ENCODE results near the gene OR51B2. TPM values are rescaled to one million over a fixed set of nuclear protein-coding genes. Genes with fewer than 3 reads are reported as not detected.
"Not testable (repeated sequence)": the region's sequence is repeated elsewhere in the genome, so short reads cannot be mapped to it uniquely, and the experiment has no call there.

OR51B2 gene
- total RNA-seq, result not detected in 2 replicates

- DNase-seq (ENCODE audit: low read depth in 2 of 2), result no peak
Measured at GRCh38 chr11:5324197-5324596, at the start of gene OR51B2. TSS of gene OR51B2 (minus strand) at chr11:5324297. CDS start at chr11:5324297, 0 bp downstream.

- DNase-seq (ENCODE audit: low read depth in 2 of 2), result peak; percentile 27 to 47
Measured at GRCh38 chr11:5369789-5370188, 45.7 kb upstream of the OR51B2 start.

DNA sequence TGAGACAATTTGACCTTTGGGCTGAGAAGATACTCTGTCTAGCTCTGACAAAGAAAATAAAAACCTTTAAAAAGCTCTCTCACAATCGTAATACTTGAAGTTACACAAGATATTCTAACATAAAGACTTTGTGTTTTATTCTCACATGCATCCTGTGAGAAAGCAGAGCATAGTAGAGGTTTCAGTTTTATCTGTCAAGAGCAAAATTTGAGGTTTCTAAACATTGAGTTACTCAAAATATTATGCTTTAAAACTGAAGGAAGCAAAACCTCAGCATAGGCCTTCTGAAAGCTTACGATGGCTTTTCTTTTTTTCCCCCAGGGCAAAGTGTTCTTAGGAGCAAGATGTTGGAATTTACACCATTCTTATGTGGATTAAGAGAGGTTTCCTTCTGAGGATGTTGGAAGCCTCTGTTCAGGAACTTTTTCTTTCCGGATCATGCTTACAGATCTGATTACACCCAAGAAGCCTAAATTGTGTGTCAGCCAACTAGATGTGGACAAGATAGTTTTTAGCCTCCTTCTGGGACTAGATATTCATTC lies 44.5 kb upstream of the OR51B2 start:
- DNase-seq (ENCODE audit: low read depth in 2 of 2), result no peak

DNA sequence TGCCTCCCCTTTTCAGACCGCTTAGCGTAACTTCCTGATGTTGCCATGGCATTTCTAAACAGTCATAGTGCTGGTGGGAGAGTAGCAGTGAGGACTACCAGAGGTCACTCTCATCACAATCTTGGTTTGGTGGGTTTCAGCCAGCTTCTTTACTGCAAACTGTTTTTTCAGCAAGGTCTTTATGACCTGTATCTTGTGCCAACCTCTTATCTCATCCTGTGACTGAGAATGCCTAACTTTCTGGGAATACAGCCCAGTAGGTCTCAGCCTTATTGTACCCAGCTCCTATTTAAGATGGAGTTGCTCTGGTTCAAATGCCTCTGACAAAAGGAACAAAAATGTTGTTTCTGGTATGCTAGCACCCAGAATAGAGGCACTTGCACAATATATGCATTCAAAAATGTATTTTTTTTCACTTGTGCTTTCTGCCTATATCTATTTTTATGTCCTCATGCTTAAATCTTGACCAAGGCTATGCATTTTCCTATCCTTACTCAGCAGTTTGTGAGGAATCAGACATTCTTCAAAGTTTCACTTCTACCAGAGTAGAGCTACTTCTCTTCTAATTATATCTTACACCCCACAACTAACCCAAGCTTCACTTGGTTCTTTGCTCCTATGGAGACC lies 43.5 kb upstream of the OR51B2 start:
- peak; percentile 52 to 65 for DNase-seq (ENCODE audit: low read depth in 2 of 2)

DNA sequence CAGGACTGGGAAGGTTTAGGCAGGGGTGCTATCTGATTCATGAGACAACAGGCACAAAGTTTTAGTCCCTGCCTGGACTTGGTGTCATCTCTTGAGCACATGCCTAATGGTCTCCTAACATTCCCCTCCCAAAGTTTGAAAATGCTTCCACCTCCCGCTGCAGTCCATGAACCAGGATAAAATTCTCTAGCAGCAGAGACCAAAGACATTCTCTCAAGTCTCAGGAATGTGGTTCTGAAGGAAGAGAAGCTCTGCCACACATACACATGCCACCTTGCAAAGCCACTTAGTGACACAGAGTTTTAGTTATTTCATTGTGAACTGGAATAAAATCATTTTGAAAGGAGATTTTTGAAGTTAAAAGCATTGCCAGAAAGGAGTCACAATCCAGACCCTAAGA lies 42.8 kb upstream of the OR51B2 start:
- peak in 1 of 2 donors; percentile 10 for DNase-seq (ENCODE audit: low read depth in 2 of 2)

GRCh38 chr11:5366365-5366764 lies 42.3 kb upstream of the OR51B2 start:
- DNase-seq (ENCODE audit: low read depth in 2 of 2), result not testable (repeated sequence)

DNA sequence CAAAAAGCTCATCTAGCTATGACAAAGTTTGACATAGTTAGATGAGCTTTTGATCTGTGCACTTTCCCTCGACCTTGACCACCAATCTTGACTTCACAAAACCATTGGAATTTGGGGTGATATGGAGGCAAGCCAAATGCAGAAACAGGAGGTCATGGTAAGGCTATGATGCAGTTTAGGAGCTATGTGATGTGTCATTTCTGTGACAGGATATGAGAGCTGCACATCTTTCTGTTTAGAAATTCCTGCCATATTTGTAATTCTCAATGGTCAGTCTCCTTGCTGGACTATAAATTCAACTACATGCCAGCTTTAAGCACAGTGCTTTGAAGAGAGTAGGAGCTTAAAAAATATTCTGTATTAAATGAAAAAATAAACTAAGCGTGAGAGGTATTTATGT lies 40.1 kb upstream of the OR51B2 start:
- DNase-seq (ENCODE audit: low read depth in 2 of 2), result peak; percentile 16 to 72

DNA sequence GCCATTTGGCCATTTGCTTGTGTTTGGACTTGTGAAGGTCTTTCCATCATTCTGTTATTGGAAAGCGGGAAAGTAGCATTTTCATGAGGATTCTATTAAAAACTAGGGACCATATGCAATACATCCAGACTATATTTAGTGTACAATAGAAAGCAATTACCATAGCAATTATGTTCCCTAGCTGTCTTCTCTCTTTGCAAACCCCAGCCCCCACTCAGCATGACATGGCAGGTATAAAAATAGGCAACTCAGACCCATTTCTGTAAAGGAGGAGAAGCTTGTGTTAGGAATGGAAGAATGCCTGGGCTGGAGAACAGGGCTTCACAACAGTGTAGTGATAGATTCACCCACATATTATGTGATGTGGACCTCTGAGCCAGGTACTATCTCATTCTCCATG lies 39.6 kb upstream of the OR51B2 start:
- DNase-seq (ENCODE audit: low read depth in 2 of 2), result no peak

DNA sequence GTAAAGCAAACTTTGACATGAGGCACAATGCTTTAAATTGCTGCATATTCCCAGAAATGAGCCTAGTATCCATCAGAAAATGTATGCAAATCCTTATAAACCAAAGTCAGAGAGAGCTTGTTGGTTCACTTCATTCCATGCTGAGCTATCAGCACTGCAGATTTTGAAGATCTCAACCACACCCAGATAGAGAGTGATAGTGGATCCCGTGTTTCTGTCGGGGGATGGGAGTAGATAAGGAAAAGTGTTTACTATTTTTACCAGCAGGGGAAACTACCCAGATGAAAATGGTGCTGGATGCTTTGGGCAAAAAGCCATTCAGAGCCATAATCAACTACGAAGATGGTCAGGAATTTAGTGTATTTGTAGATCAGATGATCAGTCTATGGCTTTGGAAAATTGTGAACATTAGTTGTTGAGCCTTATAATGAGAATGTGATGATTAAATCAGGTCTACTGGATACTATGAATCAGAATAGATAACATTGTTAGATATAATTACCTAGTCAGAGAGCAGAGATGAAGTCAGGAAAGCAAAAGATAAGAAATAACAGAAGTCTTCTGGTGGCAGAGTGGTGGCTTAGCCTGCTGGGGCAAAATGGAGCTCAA lies 38.0 kb upstream of the OR51B2 start:
- DNase-seq (ENCODE audit: low read depth in 2 of 2), result no peak

DNA sequence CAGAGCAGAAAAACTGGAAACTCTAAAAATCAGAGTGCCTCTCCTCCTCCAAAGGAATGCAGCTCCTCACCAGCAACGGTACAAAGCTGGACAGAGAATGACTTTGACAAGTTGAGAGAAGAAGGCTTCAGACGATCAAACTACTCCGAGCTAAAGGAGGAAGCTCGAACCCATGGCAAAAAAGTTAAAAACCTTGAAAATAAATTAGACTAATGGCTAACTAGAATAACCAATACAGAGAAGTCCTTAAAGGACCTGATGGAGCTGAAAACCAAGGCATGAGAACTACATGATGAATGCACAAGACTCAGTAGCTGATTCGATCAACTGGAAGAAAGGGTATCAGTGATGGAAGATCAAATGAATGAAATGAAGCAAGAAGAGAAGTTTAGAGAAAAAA lies 31.9 kb upstream of the OR51B2 start:
- DNase-seq (ENCODE audit: low read depth in 2 of 2), result not testable (repeated sequence)

DNA sequence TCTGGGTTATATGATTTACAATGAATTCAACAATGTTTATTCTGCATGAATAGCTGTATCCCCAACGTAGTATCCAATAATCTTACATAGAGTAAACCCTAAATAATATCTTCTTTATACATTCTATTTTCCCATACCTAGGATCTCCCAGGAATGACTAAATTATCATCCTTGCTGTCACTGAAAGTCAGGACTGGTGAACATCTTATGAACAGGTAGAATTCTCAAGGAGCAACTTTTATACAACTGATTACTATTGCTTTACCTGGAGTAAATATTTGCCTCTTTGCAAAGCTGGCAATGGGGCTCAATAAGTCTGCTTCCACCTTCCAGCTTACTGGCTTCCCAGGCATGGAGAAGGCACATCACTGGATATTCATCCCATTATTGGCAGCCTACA lies 27.1 kb upstream of the OR51B2 start, which contains the start of gene OR51B6:
TSS of gene OR51B6 (plus strand) at position 301 of the 400 bp plus-strand sequence. CDS start at position 301, 0 bp downstream.
- DNase-seq (ENCODE audit: low read depth in 2 of 2), result no peak

DNA sequence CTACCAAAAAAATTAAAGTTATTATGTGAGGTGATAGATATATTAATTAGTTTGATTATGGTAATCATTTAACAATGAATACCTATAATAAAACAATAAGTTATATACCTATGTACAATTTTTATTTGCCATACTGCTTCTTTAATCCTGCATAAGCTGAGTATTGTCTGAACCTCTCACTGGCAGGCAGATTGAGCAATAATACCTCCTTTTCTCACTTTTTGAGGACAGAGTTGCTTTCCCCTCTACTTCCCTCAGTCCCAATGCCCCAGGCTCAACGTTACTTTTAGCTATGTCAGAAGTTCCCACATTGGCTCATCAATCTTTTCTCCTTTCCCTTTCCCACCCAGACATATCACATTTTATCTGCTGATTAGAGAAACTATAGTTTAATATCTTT lies 25.5 kb upstream of the OR51B2 start:
- no peak for DNase-seq (ENCODE audit: low read depth in 2 of 2)

DNA sequence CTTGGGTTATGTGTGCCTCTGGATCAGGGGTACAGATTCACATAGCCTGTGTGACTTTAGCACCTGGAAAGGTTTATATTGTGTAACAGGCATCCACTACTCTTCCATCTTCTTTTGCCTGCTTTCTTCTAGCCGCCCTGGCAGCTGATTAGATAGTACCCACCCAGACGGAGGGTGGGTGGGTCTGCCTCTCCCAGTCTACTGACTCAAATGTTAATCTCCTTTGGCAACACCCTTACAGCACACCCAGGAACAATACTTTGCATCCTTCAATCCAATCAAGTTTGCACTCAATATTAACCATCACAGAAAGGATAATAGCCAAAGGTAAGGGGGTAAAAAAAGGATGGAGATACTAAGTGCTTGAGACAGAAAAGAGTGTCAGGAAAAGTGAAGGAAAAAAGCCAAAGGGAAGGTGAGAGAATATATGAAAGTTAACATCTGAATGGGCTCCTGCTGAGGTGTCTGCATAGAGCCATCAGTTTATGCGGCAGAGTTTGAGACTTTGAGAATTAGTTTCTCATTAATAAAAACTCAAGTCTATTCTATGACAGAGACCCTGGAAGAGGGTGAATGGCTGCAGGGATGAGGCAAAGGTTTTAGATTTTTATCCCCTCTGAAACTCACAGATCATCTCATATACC lies 24.6 kb upstream of the OR51B2 start:
- DNase-seq (ENCODE audit: low read depth in 2 of 2), result no peak

- no peak for DNase-seq (ENCODE audit: low read depth in 2 of 2)
Measured at GRCh38 chr11:5345831-5346230, 21.7 kb upstream of the OR51B2 start.

GRCh38 chr11:5343474-5344335 lies 19.6 kb upstream of the OR51B2 start, which contains the start of gene OR51B5:
TSS of gene OR51B5 (minus strand) at chr11:5343524. CDS start at chr11:5343524, 0 bp downstream.
- no peak for DNase-seq (ENCODE audit: low read depth in 2 of 2)

- no peak for DNase-seq (ENCODE audit: low read depth in 2 of 2)
Measured at GRCh38 chr11:5339771-5340322, 15.8 kb upstream of the OR51B2 start.

DNA sequence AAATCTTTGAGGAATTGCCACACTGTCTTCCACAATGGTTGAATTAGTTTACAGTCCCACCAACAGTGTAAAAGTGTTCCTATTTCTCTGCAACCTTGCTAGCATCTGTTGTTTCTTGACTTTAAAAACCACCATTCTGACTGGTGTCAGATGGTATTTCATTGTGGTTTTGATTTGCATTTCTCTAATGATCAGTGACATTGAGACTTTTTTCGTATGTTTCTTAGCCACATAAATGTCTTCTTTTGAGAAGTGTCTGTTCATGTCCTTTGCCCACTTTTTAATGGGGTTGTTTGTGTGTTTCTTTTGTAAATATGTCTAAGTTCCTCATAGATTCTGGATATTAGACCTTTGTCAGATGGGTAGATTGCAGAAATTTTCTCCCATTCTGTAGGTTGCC lies 13.2 kb upstream of the OR51B2 start:
- DNase-seq (ENCODE audit: low read depth in 2 of 2), result not testable (repeated sequence)

- peak in 1 of 2 donors; percentile 27 for DNase-seq (ENCODE audit: low read depth in 2 of 2)
Measured at GRCh38 chr11:5336331-5336730, 12.2 kb upstream of the OR51B2 start.

- DNase-seq (ENCODE audit: low read depth in 2 of 2), result no peak
Measured at GRCh38 chr11:5335170-5335569, 11.1 kb upstream of the OR51B2 start.

GRCh38 chr11:5317292-5317691 lies 6.8 kb downstream of the OR51B2 start:
- no peak for DNase-seq (ENCODE audit: low read depth in 2 of 2)
